ENCODE measurements around the gene ZNF79. TPM values are rescaled to one million over a fixed set of nuclear protein-coding genes. Genes with fewer than 3 reads are reported as not detected.

Gene ZNF79
- polyA plus RNA-seq, 1 experiment = 5.6 TPM

GRCh38 chr9:127417131-127418036 lies 6.8 kb upstream of the ZNF79 start:
- ChIA-PET CTCF (interaction anchor here (0.7 kb wide), 1 partner anchor 136 kb away, joined by 3 read pairs; no protein-coding TSS in a partner anchor), POLR2A (interaction anchor here (0.7 to 1.5 kb wide), 2 partner anchors 21 to 33 kb away, joined by 3 read pairs; partner anchors contain the start of genes RPL12 and SLC2A8)
- no peak for DNase-seq (ENCODE audit: low read depth, low spot score)
- peaks cover 12% of the 10 kb centered on the region; the same call in 1 of the 2 replicates for H3K9me3 ChIP-seq (ENCODE audit: control insufficient read depth, insufficient read depth, low read length)
- no peaks in the 10 kb centered on the region for H3K27me3 ChIP-seq (ENCODE audit: control insufficient read depth, insufficient read depth, low read length)
- TF ChIP-seq, protein P1, sequence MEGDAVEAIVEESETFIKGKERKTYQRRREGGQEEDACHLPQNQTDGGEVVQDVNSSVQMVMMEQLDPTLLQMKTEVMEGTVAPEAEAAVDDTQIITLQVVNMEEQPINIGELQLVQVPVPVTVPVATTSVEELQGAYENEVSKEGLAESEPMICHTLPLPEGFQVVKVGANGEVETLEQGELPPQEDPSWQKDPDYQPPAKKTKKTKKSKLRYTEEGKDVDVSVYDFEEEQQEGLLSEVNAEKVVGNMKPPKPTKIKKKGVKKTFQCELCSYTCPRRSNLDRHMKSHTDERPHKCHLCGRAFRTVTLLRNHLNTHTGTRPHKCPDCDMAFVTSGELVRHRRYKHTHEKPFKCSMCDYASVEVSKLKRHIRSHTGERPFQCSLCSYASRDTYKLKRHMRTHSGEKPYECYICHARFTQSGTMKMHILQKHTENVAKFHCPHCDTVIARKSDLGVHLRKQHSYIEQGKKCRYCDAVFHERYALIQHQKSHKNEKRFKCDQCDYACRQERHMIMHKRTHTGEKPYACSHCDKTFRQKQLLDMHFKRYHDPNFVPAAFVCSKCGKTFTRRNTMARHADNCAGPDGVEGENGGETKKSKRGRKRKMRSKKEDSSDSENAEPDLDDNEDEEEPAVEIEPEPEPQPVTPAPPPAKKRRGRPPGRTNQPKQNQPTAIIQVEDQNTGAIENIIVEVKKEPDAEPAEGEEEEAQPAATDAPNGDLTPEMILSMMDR (IDR thresholded peaks at IDR 0.05; ENCODE audit: low read depth, low read length) = no peak
- H3K27ac ChIP-seq (ENCODE audit: low read depth, low read length) = no peak overlapping the region
- H3K4me3 ChIP-seq (ENCODE audit: low read depth, low read length) = no peak overlapping the region

GRCh38 chr9:127418037-127418471 lies 6.1 kb upstream of the ZNF79 start:
- ChIA-PET POLR2A (no interaction called here), CTCF (no interaction called here)
- DNase-seq (ENCODE audit: low read depth, low spot score) = no peak
- Histone ChIP-seq H3K27ac (ENCODE audit: low read depth, low read length) (no peak overlapping the region), H3K9me3 (ENCODE audit: control insufficient read depth, insufficient read depth, low read length) (peaks cover 12% of the 10 kb centered on the region; the same call in 1 of the 2 replicates), H3K27me3 (ENCODE audit: control insufficient read depth, insufficient read depth, low read length) (no peaks in the 10 kb centered on the region), H3K4me3 (ENCODE audit: low read depth, low read length) (no peak overlapping the region)
- TF ChIP-seq, protein P1 (IDR thresholded peaks at IDR 0.05; ENCODE audit: low read depth, low read length) = no peak

DNA sequence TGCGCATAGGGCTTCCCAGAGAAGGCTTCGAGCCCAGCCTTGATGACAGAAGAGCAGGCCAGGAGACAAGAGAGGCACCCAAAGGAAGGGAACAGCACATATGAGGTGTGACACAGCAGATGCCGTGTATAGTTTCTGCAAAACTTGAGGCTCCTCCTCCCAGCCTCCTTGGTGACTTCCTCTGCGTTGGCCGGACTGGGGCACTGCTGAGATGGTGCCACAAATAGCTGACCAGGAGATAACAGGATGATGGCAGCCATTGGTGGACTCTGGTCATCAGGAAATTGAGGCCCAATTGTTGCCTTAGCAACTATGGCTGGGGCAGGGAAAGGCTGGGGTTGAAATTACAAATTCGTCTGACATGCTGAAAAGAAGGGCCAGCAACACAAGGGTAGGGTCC lies 4.8 kb upstream of the ZNF79 start:
- H3K9me3 ChIP-seq (ENCODE audit: control insufficient read depth, insufficient read depth, low read length) = peaks cover 12% of the 10 kb centered on the region; the same call in 1 of the 2 replicates
- H3K27me3 ChIP-seq (ENCODE audit: control insufficient read depth, insufficient read depth, low read length) = no peaks in the 10 kb centered on the region
- ChIA-PET CTCF (no interaction called here), POLR2A (no interaction called here)
- TF ChIP-seq, protein P1 (IDR thresholded peaks at IDR 0.05; ENCODE audit: low read depth, low read length) = no peak
- no peak overlapping the region for H3K4me3 ChIP-seq (ENCODE audit: low read depth, low read length)
- H3K27ac ChIP-seq (ENCODE audit: low read depth, low read length) = no peak overlapping the region
- DNase-seq (ENCODE audit: low read depth, low spot score) = no peak

DNA sequence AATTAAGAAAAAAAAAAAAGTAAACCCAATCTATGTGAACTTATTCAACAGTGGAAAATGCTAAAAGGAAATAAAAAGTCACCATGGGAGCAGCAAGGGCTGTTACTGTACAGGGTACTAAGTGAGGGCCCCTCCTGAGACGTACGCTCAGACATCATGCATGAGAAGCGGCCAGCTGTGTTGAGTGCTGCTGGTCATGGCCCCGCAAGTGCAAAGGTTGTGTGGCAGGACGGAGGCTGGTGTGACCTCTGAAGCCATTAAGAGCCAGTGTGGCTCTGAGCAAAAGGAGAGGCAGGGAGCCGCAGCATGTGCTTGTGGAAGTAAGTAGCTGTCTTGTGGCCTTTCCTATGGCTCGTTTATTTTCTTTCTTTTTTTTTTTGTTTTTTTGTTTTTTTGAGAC lies 3.1 kb upstream of the ZNF79 start:
- ChIA-PET POLR2A (no interaction called here), CTCF (interaction anchor here (0.6 to 0.7 kb wide), 3 partner anchors 41 to 255 kb away, joined by 3 to 4 read pairs (median 3); partner anchors contain the start of gene GARNL3)
- no peak overlapping the region for H3K4me3 ChIP-seq (ENCODE audit: low read depth, low read length)
- TF ChIP-seq, protein P1 (IDR thresholded peaks at IDR 0.05; ENCODE audit: low read depth, low read length) = no peak
- H3K27ac ChIP-seq (ENCODE audit: low read depth, low read length) = no peak overlapping the region
- no peaks in the 10 kb centered on the region for H3K27me3 ChIP-seq (ENCODE audit: control insufficient read depth, insufficient read depth, low read length)
- DNase-seq (ENCODE audit: low read depth, low spot score) = no peak
- H3K9me3 ChIP-seq (ENCODE audit: control insufficient read depth, insufficient read depth, low read length) = peaks cover 12% of the 10 kb centered on the region; the same call in 1 of the 2 replicates

Data from AG04450 (cell line).